Panc1 (cell line): Measurements from ENCODE around the gene IFI27L2. TPM values are rescaled to one million over a fixed set of nuclear protein-coding genes. Genes with fewer than 3 reads are reported as not detected.

ENCODE experiments used
- ATAC-seq: fragments of 200-7000 bp; cut with Tn5 transposase; 2 replicates; pipeline ENCODE4 v1.9.1; 2020; ENCODE audit warnings: mild to moderate bottlenecking, moderate library complexity
- BruUV-seq: library from RNA; stranded (reverse); fragments of 400-500 nt; replicated peaks from 2 replicates; lab custom pipeline; 2021; lab: Mats Ljungman, UMichigan
- CTCF ChIA-PET: fragments of 300-600 bp; sonication (Branson Sonifier 250); formaldehyde crosslinking; loops from one replicate; lab custom pipeline; 2022; ENCODE audit warnings: antibody characterized with exemption; lab: Charles Lee
- POLR2A ChIA-PET: fragments of 300-600 bp; sonication (Branson Sonifier 250); formaldehyde crosslinking; loops from one replicate; lab custom pipeline; 2022; ENCODE audit warnings: antibody characterized with exemption; lab: Charles Lee
- DNase-seq: peaks from one replicate; pipeline ENCODE4 v3.0.0-alpha.2; 2010; ENCODE audit warnings: low read depth, low spot score
- H3K27ac ChIP-seq: 2 replicates; pipeline ENCODE4 v1.5.1; 2011; ENCODE audit warnings: mild to moderate bottlenecking, low read length, inconsistent platforms
- H3K27me3 ChIP-seq: fragments of 200-500 bp; sonication (Bioruptor generic); 2 replicates; pipeline ENCODE4 v1.6.0; 2014; ENCODE audit warnings: low read length, inconsistent platforms; ENCODE audit not compliant: control insufficient read depth, insufficient read depth
- H3K36me3 ChIP-seq: fragments of 200-500 bp; sonication (Bioruptor generic); 2 replicates; pipeline ENCODE4 v1.5.1; 2014; ENCODE audit warnings: inconsistent platforms, mild to moderate bottlenecking, low read length, moderate library complexity; ENCODE audit not compliant: control insufficient read depth, insufficient read depth
- H3K4me1 ChIP-seq: 2 replicates; pipeline ENCODE4 v1.5.1; 2011; ENCODE audit warnings: inconsistent platforms, mild to moderate bottlenecking, low read length, moderate library complexity; ENCODE audit not compliant: control insufficient read depth, insufficient read depth
- H3K4me3 ChIP-seq, 2 experiments: 2 replicates each; pipeline ENCODE4 v1.5.1; 2011 to 2012; ENCODE audit warnings: low read depth in 2 of 2, low read length in 2 of 2, mild to moderate bottlenecking in 2 of 2, inconsistent platforms in 1 of 2, moderate library complexity in 1 of 2
- H3K9me3 ChIP-seq: fragments of 200-500 bp; sonication (Bioruptor generic); 2 replicates; pipeline ENCODE4 v1.5.1; 2014; ENCODE audit warnings: low read depth, mild to moderate bottlenecking, inconsistent platforms, low read length, moderate library complexity; ENCODE audit not compliant: control insufficient read depth, insufficient read depth
- POLR2AphosphoS5 ChIP-seq: IDR thresholded peaks from 2 replicates; pipeline ENCODE4 v1.6.1; 2012; ENCODE audit warnings: mild to moderate bottlenecking, low read depth, low read length, moderate library complexity
- SIN3A ChIP-seq: IDR thresholded peaks from 2 replicates; pipeline ENCODE4 v1.6.1; 2012; ENCODE audit warnings: low read depth, mild to moderate bottlenecking, low read length, moderate library complexity, borderline replicate concordance; ENCODE audit not compliant: insufficient read depth
- TCF7L2 ChIP-seq: IDR thresholded peaks from 2 replicates; pipeline ENCODE4 v1.6.1; 2011; ENCODE audit warnings: mild to moderate bottlenecking, low read depth, low read length, inconsistent platforms
- in situ Hi-C: cut with HindIII; loops from 2 replicates; pipeline ENCODE4 v1.10.0; 2016; ENCODE audit warnings: low sequenced_read_pairs, low pct_unique_long_range_greater_than_20kb
- intact Hi-C: fragments of 100-400 bp; cut with micrococcal nuclease; formaldehyde crosslinking; loops from one replicate; pipeline ENCODE4 v1.10.0; 2022; ENCODE audit not compliant: unreplicated experiment
- total RNA-seq: library from RNA; stranded (reverse); gene quantifications from one replicate; pipeline ENCODE4 v1.2.1, GENCODE V29; 2021; ENCODE audit not compliant: unreplicated experiment
- TF ChIP-seq, protein P1 (sequence below), 2 experiments: IDR thresholded peaks; 2 replicates each; pipeline ENCODE4 v1.6.1; 2011 to 2012; ENCODE audit warnings: low read depth in 2 of 2, control low read depth in 1 of 2, low read length in 1 of 2, mild to moderate bottlenecking in 1 of 2, moderate library complexity in 1 of 2; ENCODE audit not compliant: insufficient read depth in 1 of 2
- TF ChIP-seq, protein P2 (sequence below): fragments of 450-650 bp; IDR thresholded peaks from 2 replicates; pipeline ENCODE4 v1.5.1; 2017; ENCODE audit warnings: mild to moderate bottlenecking

Gene IFI27L2
- total RNA-seq, 1 experiment from 2014 or later = 13.2 TPM

DNA sequence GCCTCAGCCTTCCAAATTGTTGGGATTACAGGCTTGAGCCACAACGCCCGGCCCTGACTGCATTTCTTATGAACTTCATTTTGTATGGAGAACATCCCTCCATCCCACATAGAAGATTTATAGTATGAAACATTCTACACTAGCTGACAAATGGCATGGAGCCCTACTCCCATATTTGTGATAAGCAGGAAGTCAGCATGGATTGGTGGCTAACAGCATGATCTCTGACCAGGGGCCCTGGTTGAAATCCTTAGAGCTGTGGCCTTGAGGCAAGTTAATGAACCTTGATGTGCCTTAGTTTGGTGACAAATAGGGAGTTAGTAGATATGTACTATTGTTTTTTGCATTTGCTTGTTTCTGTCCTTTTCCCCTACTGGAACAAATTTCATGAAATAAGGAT, 36.0 kb downstream of the IFI27L2 start:
- intact Hi-C loops (no loop called here), in situ Hi-C loops (no loop called here)
- TF ChIP-seq, protein P1, sequence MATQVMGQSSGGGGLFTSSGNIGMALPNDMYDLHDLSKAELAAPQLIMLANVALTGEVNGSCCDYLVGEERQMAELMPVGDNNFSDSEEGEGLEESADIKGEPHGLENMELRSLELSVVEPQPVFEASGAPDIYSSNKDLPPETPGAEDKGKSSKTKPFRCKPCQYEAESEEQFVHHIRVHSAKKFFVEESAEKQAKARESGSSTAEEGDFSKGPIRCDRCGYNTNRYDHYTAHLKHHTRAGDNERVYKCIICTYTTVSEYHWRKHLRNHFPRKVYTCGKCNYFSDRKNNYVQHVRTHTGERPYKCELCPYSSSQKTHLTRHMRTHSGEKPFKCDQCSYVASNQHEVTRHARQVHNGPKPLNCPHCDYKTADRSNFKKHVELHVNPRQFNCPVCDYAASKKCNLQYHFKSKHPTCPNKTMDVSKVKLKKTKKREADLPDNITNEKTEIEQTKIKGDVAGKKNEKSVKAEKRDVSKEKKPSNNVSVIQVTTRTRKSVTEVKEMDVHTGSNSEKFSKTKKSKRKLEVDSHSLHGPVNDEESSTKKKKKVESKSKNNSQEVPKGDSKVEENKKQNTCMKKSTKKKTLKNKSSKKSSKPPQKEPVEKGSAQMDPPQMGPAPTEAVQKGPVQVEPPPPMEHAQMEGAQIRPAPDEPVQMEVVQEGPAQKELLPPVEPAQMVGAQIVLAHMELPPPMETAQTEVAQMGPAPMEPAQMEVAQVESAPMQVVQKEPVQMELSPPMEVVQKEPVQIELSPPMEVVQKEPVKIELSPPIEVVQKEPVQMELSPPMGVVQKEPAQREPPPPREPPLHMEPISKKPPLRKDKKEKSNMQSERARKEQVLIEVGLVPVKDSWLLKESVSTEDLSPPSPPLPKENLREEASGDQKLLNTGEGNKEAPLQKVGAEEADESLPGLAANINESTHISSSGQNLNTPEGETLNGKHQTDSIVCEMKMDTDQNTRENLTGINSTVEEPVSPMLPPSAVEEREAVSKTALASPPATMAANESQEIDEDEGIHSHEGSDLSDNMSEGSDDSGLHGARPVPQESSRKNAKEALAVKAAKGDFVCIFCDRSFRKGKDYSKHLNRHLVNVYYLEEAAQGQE (IDR thresholded peaks at IDR 0.05; ENCODE audit: insufficient read depth in 1 of 2, low read depth in 2 of 2, low read length in 1 of 2) = no peak
- TF ChIP-seq SIN3A = no peak
- TF ChIP-seq POLR2AphosphoS5 = no peak
- TF ChIP-seq, protein P2, sequence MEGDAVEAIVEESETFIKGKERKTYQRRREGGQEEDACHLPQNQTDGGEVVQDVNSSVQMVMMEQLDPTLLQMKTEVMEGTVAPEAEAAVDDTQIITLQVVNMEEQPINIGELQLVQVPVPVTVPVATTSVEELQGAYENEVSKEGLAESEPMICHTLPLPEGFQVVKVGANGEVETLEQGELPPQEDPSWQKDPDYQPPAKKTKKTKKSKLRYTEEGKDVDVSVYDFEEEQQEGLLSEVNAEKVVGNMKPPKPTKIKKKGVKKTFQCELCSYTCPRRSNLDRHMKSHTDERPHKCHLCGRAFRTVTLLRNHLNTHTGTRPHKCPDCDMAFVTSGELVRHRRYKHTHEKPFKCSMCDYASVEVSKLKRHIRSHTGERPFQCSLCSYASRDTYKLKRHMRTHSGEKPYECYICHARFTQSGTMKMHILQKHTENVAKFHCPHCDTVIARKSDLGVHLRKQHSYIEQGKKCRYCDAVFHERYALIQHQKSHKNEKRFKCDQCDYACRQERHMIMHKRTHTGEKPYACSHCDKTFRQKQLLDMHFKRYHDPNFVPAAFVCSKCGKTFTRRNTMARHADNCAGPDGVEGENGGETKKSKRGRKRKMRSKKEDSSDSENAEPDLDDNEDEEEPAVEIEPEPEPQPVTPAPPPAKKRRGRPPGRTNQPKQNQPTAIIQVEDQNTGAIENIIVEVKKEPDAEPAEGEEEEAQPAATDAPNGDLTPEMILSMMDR = no peak
- TF ChIP-seq TCF7L2 = no peak
- Histone ChIP-seq H3K27ac (no peak overlapping the region), H3K9me3 (no peaks in the 10 kb centered on the region), H3K4me3 (no peak overlapping the region), H3K36me3 (no peaks in the 10 kb centered on the region), H3K4me1 (no peaks in the 10 kb centered on the region), H3K27me3 (no peaks in the 10 kb centered on the region)
- BruUV-seq = no TSS peak
- DNase-seq (no peak), ATAC-seq (no peak)
- ChIA-PET POLR2A (interaction anchor here (0.7 kb wide), 1 partner anchor 1794 kb away, joined by 3 read pairs; no protein-coding TSS in a partner anchor), CTCF (no interaction called here)

DNA sequence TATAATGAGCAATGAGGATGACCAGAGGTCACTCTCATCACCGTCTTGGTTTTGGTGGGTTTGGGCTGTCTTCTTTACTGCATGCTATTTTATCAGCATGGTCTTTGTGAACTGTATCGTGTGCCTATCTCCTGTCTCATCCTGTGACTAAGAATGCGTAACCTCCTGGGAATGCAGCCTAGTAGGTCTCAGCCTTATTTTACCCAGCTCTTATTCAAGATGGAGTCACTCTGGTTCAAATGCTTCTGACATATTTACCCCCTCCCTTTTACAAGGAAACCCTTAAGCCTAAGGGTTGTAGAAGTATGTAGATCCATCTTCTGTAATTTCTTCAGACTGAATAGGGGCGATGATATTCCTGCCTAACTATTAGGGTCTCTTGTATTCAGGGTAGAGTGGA, 39.9 kb downstream of the IFI27L2 start:
- TF ChIP-seq, protein P2 = no peak
- TF ChIP-seq SIN3A (no peak), TCF7L2 (no peak), POLR2AphosphoS5 (no peak)
- TF ChIP-seq, protein P1 (IDR thresholded peaks at IDR 0.05; ENCODE audit: insufficient read depth in 1 of 2, low read depth in 2 of 2, low read length in 1 of 2) = no peak
- in situ Hi-C loops (no loop called here), intact Hi-C loops (no loop called here)
- H3K4me3 ChIP-seq = no peak overlapping the region
- no TSS peak for BruUV-seq
- ATAC-seq = no peak
- no peaks in the 10 kb centered on the region for H3K9me3 ChIP-seq
- H3K27me3 ChIP-seq = no peaks in the 10 kb centered on the region
- POLR2A ChIA-PET = no interaction called here
- no peak overlapping the region for H3K27ac ChIP-seq
- no peaks in the 10 kb centered on the region for H3K4me1 ChIP-seq
- CTCF ChIA-PET = no interaction called here
- no peaks in the 10 kb centered on the region for H3K36me3 ChIP-seq
- DNase-seq = no peak
